ENCODE data around the gene ZNF839.

DNA sequence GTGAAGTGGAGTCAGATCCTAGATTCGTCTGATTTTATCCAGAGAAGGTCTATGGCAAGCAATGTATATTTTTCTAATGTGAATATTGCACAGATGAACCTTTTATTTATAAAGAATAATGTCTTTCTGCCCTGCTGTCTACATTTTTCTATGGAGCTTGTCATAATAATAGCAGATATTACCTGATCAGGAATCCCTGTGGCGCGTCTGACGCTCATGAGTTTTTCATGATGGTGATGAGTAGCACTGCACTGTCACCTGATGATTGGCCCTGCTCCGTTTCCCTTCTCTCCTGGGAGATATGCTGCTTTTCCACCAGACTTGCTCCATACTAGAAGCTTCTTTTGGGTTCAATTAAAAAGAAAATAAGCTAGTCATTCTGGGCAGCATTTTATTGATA lies 22.7 kb downstream of the ZNF839 start:
- TF ChIP-seq POLR2AphosphoS5 (IDR thresholded peaks at IDR 0.05; ENCODE audit: low read depth, low read length) (no peak), POLR2A (IDR thresholded peaks at IDR 0.05; ENCODE audit: low read depth, low read length) (no peak), TAF1 (IDR thresholded peaks at IDR 0.05; ENCODE audit: borderline replicate concordance, low read depth, low read length) (no peak)
